GM23338 (cell line): ENCODE measurements around the gene CACNA2D3. TPM values are rescaled to one million over a fixed set of nuclear protein-coding genes. Genes with fewer than 3 reads are reported as not detected.

Experiments
- ATAC-seq: fragments of 200-7000 bp; cut with Tn5 transposase; 3 replicates; pipeline ENCODE4 v1.9.1; 2020
- DNase-seq: peaks from one replicate; pipeline ENCODE4 v3.0.0-alpha.2; 2015; ENCODE audit warnings: low spot score
- H2AFZ ChIP-seq: fragments of 200-600 bp; sonication (generic); 2 replicates; pipeline ENCODE4 v1.8.0; 2016; ENCODE audit warnings: antibody characterized with exemption, mild to moderate bottlenecking, moderate library complexity
- H3F3A ChIP-seq: fragments of 200-600 bp; sonication (generic); replicated peaks from 2 replicates; pipeline ENCODE4 v1.8.0; 2017; ENCODE audit warnings: antibody characterized with exemption, mixed run types, low read depth
- H3K27ac ChIP-seq: fragments of 200-600 bp; sonication (generic); 2 replicates; pipeline ENCODE4 v1.6.1; 2016; ENCODE audit warnings: low read depth
- H3K27me3 ChIP-seq: fragments of 200-600 bp; sonication (generic); 2 replicates; pipeline ENCODE4 v1.8.0; 2016; ENCODE audit warnings: mild to moderate bottlenecking, mixed run types, moderate library complexity; ENCODE audit not compliant: insufficient read depth
- H3K36me3 ChIP-seq: fragments of 200-600 bp; sonication (generic); 2 replicates; pipeline ENCODE4 v1.8.0; 2016; ENCODE audit warnings: mild to moderate bottlenecking; ENCODE audit not compliant: insufficient read depth
- H3K4me1 ChIP-seq: fragments of 200-600 bp; sonication (generic); 2 replicates; pipeline ENCODE4 v1.8.0; 2016; ENCODE audit warnings: mild to moderate bottlenecking, moderate library complexity; ENCODE audit not compliant: insufficient read depth
- H3K4me2 ChIP-seq: fragments of 200-600 bp; sonication (generic); 2 replicates; pipeline ENCODE4 v1.7.1; 2017; ENCODE audit warnings: mixed run types
- H3K4me3 ChIP-seq: fragments of 200-600 bp; sonication (generic); 2 replicates; pipeline ENCODE4 v1.6.1; 2016; ENCODE audit warnings: mixed run types
- H3K79me2 ChIP-seq: fragments of 200-600 bp; sonication (generic); replicated peaks from 2 replicates; pipeline ENCODE4 v1.8.0; 2017; ENCODE audit warnings: mild to moderate bottlenecking; ENCODE audit not compliant: insufficient read depth
- H3K9me2 ChIP-seq: fragments of 200-600 bp; sonication (generic); 2 replicates; pipeline ENCODE4 v1.8.0; 2017; ENCODE audit not compliant: insufficient read depth
- H4K20me1 ChIP-seq: fragments of 200-600 bp; sonication (generic); replicated peaks from 2 replicates; pipeline ENCODE4 v1.8.0; 2017; ENCODE audit warnings: mild to moderate bottlenecking; ENCODE audit not compliant: insufficient read depth
- H3K27ac Mint-ChIP-seq: 2 replicates; pipeline ENCODE4 v1.8.0; 2020; ENCODE audit warnings: inconsistent platforms, mild to moderate bottlenecking, moderate library complexity, mixed read lengths
- H3K27me3 Mint-ChIP-seq: 3 replicates; pipeline ENCODE4 v1.8.0; 2022; ENCODE audit warnings: low read depth, mild to moderate bottlenecking, moderate library complexity, mixed read lengths, inconsistent platforms; ENCODE audit not compliant: insufficient read depth, poor library complexity
- H3K36me3 Mint-ChIP-seq: 3 replicates; pipeline ENCODE4 v1.8.0; 2021; ENCODE audit warnings: low read depth, mild to moderate bottlenecking, inconsistent platforms, moderate library complexity, mixed read lengths
- H3K4me1 Mint-ChIP-seq: 3 replicates; pipeline ENCODE4 v1.8.0; 2020; ENCODE audit warnings: mild to moderate bottlenecking, inconsistent platforms, mixed read lengths
- H3K4me3 Mint-ChIP-seq: 3 replicates; pipeline ENCODE4 v1.8.0; 2021; ENCODE audit warnings: moderate library complexity, mild to moderate bottlenecking, inconsistent platforms, mixed read lengths
- H3K9me3 Mint-ChIP-seq: 3 replicates; pipeline ENCODE4 v1.8.0; 2020; ENCODE audit warnings: moderate library complexity, mild to moderate bottlenecking, inconsistent platforms, mixed read lengths
- CREB1 ChIP-seq: fragments of 250-450 bp; sonication (Bioruptor Pico); IDR thresholded peaks from 2 replicates; pipeline ENCODE4 v1.5.0; 2020; ENCODE audit warnings: low read depth, mild to moderate bottlenecking, moderate library complexity
- CTCF ChIP-seq, 2 experiments: fragments of 200-600 bp in 1 of 2; sonication (generic) in 1 of 2; conservative IDR thresholded peaks; 2 replicates each; pipeline versions ENCODE4 v1.5.1 to v1.6.1; 2016 to 2017; ENCODE audit warnings: antibody characterized with exemption in 2 of 2, low read depth in 2 of 2, mild to moderate bottlenecking in 2 of 2, moderate library complexity in 1 of 2
- ETS1 ChIP-seq: IDR thresholded peaks from 2 replicates; pipeline ENCODE4 v1.6.1; 2016; ENCODE audit warnings: antibody characterized with exemption
- EZH2 ChIP-seq: fragments of 200-600 bp; sonication (generic); IDR thresholded peaks from one replicate; pipeline ENCODE4 v1.8.0; 2017; ENCODE audit warnings: antibody characterized with exemption, mild to moderate bottlenecking, low read depth; ENCODE audit not compliant: unreplicated experiment
- EZH2phosphoT487 ChIP-seq: fragments of 200-600 bp; sonication (generic); IDR thresholded peaks from one replicate; pipeline ENCODE4 v1.8.1; 2018; ENCODE audit warnings: antibody characterized with exemption; ENCODE audit not compliant: unreplicated experiment
- JUNB ChIP-seq: IDR thresholded peaks from one replicate; pipeline ENCODE4 v1.6.1; 2016; ENCODE audit warnings: antibody characterized with exemption; ENCODE audit not compliant: unreplicated experiment
- NANOG ChIP-seq: IDR thresholded peaks from 2 replicates; pipeline ENCODE4 v1.6.1; 2016; ENCODE audit warnings: antibody characterized with exemption, borderline replicate concordance
- POLR2AphosphoS5 ChIP-seq: IDR thresholded peaks from 2 replicates; pipeline ENCODE4 v1.6.1; 2016; ENCODE audit warnings: antibody characterized with exemption, low read depth
- REST ChIP-seq: IDR thresholded peaks from one replicate; pipeline ENCODE4 v1.6.1; 2018; ENCODE audit warnings: antibody characterized with exemption; ENCODE audit not compliant: unreplicated experiment
- STAT1 ChIP-seq: IDR thresholded peaks from one replicate; pipeline ENCODE4 v1.6.1; 2016; ENCODE audit warnings: antibody characterized with exemption; ENCODE audit not compliant: unreplicated experiment
- ZNF114 ChIP-seq: fragments of 250-450 bp; sonication (Bioruptor Pico); IDR thresholded peaks from 2 replicates; pipeline ENCODE4 v1.5.0; 2020; ENCODE audit warnings: mild to moderate bottlenecking, moderate library complexity
- ZNF331 ChIP-seq: fragments of 250-450 bp; sonication (Bioruptor Pico); IDR thresholded peaks from 2 replicates; pipeline ENCODE4 v1.5.0; 2020; ENCODE audit warnings: low read depth, mild to moderate bottlenecking, moderate library complexity
- ZNF462 ChIP-seq: fragments of 250-450 bp; sonication (Bioruptor Pico); IDR thresholded peaks from 2 replicates; pipeline ENCODE4 v1.5.0; 2020; ENCODE audit warnings: mild to moderate bottlenecking, moderate library complexity
- polyA plus RNA-seq: library from polyadenylated mRNA; unstranded; fragments of >200 nt; fragmentation: Nextera tagmentation; extraction: Ambion mirVana; gene quantifications from 2 replicates; pipeline ENCODE4 v1.2.1, GENCODE V29; 2016
- total RNA-seq: library from RNA; depleted of rRNA; stranded (reverse); fragments of >200 nt; shearing (Covaris generic); gene quantifications from 2 replicates; pipeline ENCODE4 v1.2.3, GENCODE V29; 2014

The CACNA2D3 gene
- total and polyA plus RNA-seq, 2 experiments from 2014 or later: 2.2 to 2.3 TPM

GRCh38 chr3:54168451-54168850 lies 46.1 kb downstream of the CACNA2D3 start:
- peak; percentile 80 for ATAC-seq

More at GRCh38 chr3:54168451-54168850, 46.1 kb downstream of the CACNA2D3 start:
- no peaks in the 10 kb centered on the region for H3K36me3 ChIP-seq
- Mint-ChIP-seq H3K27me3 (no peaks in the 10 kb centered on the region), H3K36me3 (no peaks in the 10 kb centered on the region), H3K9me3 (no peaks in the 10 kb centered on the region), H3K27ac (no peak overlapping the region), H3K4me1 (peaks cover 11% of the 10 kb centered on the region), H3K4me3 (no peak overlapping the region)
- no peak overlapping the region for H3K4me2 ChIP-seq
- peak; percentile 28 for DNase-seq
- H3K4me1 ChIP-seq: 0 out of 2 replicates have a peak, but pooled peaks cover 9% of the 10 kb centered on the region
- H4K20me1 ChIP-seq: 0 out of 2 replicates have a peak, but pooled peaks cover 3% of the 10 kb centered on the region
- TF ChIP-seq POLR2AphosphoS5 (no peak), EZH2phosphoT487 (no peak), ZNF462 (CRISPR knock-in tag) (no peak), CTCF (conservative IDR thresholded peaks at IDR 0.05; ENCODE audit: low read depth in 2 of 2) (no peak), ETS1 (no peak), REST (no peak), STAT1 (no peak), JUNB (no peak), CREB1 (CRISPR knock-in tag) (no peak), ZNF331 (CRISPR knock-in tag) (no peak), ZNF114 (CRISPR knock-in tag) (no peak), EZH2 (no peak), NANOG (no peak)
- no peaks in the 10 kb centered on the region for H3K27me3 ChIP-seq
- no peaks in the 10 kb centered on the region for H3F3A ChIP-seq
- H2AFZ ChIP-seq: no peak overlapping the region
- H3K4me3 ChIP-seq: no peak overlapping the region
- H3K27ac ChIP-seq: no peak overlapping the region
- H3K9me2 ChIP-seq: peaks cover 14% of the 10 kb centered on the region
- no peaks in the 10 kb centered on the region for H3K79me2 ChIP-seq
